Sigmoid colon (tissue), 7 donors: ENCODE results near the gene TTLL11. TPM values are rescaled to one million over a fixed set of nuclear protein-coding genes. Genes with fewer than 3 reads are reported as not detected.

Experiments
- DNase-seq: peaks from one replicate; pipeline ENCODE4 v3.0.0-alpha.2; 2019
- H3K27ac ChIP-seq, 4 donors: fragments of 200-600 bp; sonication (generic); one replicate each; pipeline ENCODE4 v1.5.1; 2016 to 2019; ENCODE audit warnings: mild to moderate bottlenecking in 1 of 4
- H3K27me3 ChIP-seq, 3 donors: fragments of 200-600 bp; sonication (generic); one replicate each; pipeline ENCODE4 v1.5.1; 2019; ENCODE audit warnings: mild to moderate bottlenecking in 1 of 3
- H3K36me3 ChIP-seq, 4 donors: fragments of 200-600 bp; sonication (generic); one replicate each; pipeline ENCODE4 v1.5.1; 2016 to 2019
- H3K4me1 ChIP-seq, 4 donors: fragments of 200-600 bp; sonication (generic); one replicate each; pipeline ENCODE4 v1.5.1; 2017 to 2019
- H3K4me3 ChIP-seq, 4 donors: fragments of 200-600 bp; sonication (generic); one replicate each; pipeline ENCODE4 v1.5.1; 2017 to 2019; ENCODE audit warnings: mild to moderate bottlenecking in 2 of 4, moderate library complexity in 1 of 4
- H3K9me3 ChIP-seq, 4 donors: fragments of 200-600 bp in 3 of 4; sonication (generic) in 3 of 4; one replicate each; pipeline versions ENCODE4 v1.5.1 to v1.6.1; 2013 to 2019
- CTCF ChIP-seq, 4 experiments: fragments of 450-650 bp in 3 of 4; fragments of 200-600 bp in 1 of 4; IDR thresholded peaks; one replicate each; pipeline ENCODE4 v1.5.1; 2016 to 2019; ENCODE audit warnings: antibody characterized with exemption in 4 of 4, mild to moderate bottlenecking in 3 of 4, moderate library complexity in 2 of 4
- EP300 ChIP-seq, 4 donors: sonication (generic); formaldehyde crosslinking; IDR thresholded peaks; one replicate each; pipeline ENCODE4 v1.6.1; 2017; ENCODE audit warnings: antibody characterized with exemption in 4 of 4
- POLR2A ChIP-seq, 2 donors: fragments of 450-650 bp; IDR thresholded peaks; one replicate each; pipeline ENCODE4 v1.6.1; 2016; ENCODE audit warnings: antibody characterized with exemption in 2 of 2, mild to moderate bottlenecking in 2 of 2, moderate library complexity in 2 of 2
- POLR2AphosphoS5 ChIP-seq, 4 donors: sonication (generic); formaldehyde crosslinking; IDR thresholded peaks; one replicate each; pipeline ENCODE4 v1.6.1; 2017; ENCODE audit warnings: antibody characterized with exemption in 4 of 4
- WGBS, 2 donors: extraction: QIAGEN DNeasy Blood & Tissue Kit; methylation state at CpG; one replicate each; pipeline ENCODE4 v1.1.7; 2013; 5-methylcytosine and 5-hydroxymethylcytosine counted together
- intact Hi-C: fragments of 100-400 bp; cut with DNase I; formaldehyde crosslinking; loops from one replicate; pipeline ENCODE4 v1.15.1; 2023
- polyA plus RNA-seq, 3 donors: library from polyadenylated mRNA; stranded (reverse); fragments of 200-250 nt; gene quantifications; one replicate each; pipeline ENCODE4 v1.2.3, GENCODE V29; 2013
- total RNA-seq, 4 donors: library from RNA; depleted of rRNA; stranded (reverse); fragments of >200 nt; gene quantifications; one replicate each; pipeline ENCODE4 v1.1.0, GENCODE V29; 2016
- donor health status: healthy with polysubstance abuse.
- donor health status: Bipolar disorder and iron deficiency.
- donor health status: healthy.

TTLL11 gene
- total and polyA plus RNA-seq, 7 donors = 4.2 to 40.7 (median 27.6) TPM

GRCh38 chr9:122031776-122032175 lies 61.3 kb downstream of the TTLL11 start:
- Histone ChIP-seq H3K4me1 (peaks cover 0 to 17% (median under 1%) of the 10 kb centered on the region in 4 donors), H3K36me3 (peaks cover 0 to 13% (median 4%) of the 10 kb centered on the region in 4 donors), H3K4me3 (no peak overlapping the region), H3K9me3 (no peaks in the 10 kb centered on the region), H3K27ac (no peak overlapping the region), H3K27me3 (no peaks in the 10 kb centered on the region)
- 90 to 91% methylated on average over 7 of the region's 7 CpGs for WGBS, 2 donors
- DNase-seq = no peak
- intact Hi-C loops = no loop called here
- TF ChIP-seq CTCF (IDR thresholded peaks at IDR 0.05) (no peak), POLR2A (IDR thresholded peaks at IDR 0.05) (no peak), EP300 (IDR thresholded peaks at IDR 0.05) (no peak), POLR2AphosphoS5 (IDR thresholded peaks at IDR 0.05) (no peak)

GRCh38 chr9:122031157-122031556 lies 62.0 kb downstream of the TTLL11 start:
- intact Hi-C loops = no loop called here
- WGBS, 2 donors = 91 to 92% methylated on average over 10 of the region's 10 CpGs
- Histone ChIP-seq H3K4me3 (no peak overlapping the region), H3K4me1 (peaks cover 0 to 17% (median 0%) of the 10 kb centered on the region in 4 donors), H3K27ac (no peak overlapping the region), H3K27me3 (no peaks in the 10 kb centered on the region), H3K36me3 (peaks cover 0 to 13% (median 3%) of the 10 kb centered on the region in 4 donors), H3K9me3 (no peaks in the 10 kb centered on the region)
- no peak for DNase-seq
- TF ChIP-seq EP300 (IDR thresholded peaks at IDR 0.05) (no peak), POLR2AphosphoS5 (IDR thresholded peaks at IDR 0.05) (no peak), POLR2A (IDR thresholded peaks at IDR 0.05) (no peak), CTCF (IDR thresholded peaks at IDR 0.05) (no peak)

- Histone ChIP-seq H3K9me3 (no peaks in the 10 kb centered on the region), H3K27me3 (no peaks in the 10 kb centered on the region), H3K4me3 (no peak overlapping the region), H3K36me3 (peaks cover 0 to 20% (median 2%) of the 10 kb centered on the region in 4 donors), H3K4me1 (peaks cover 0 to 17% (median 0%) of the 10 kb centered on the region in 4 donors), H3K27ac (no peak overlapping the region)
- TF ChIP-seq CTCF (IDR thresholded peaks at IDR 0.05) (no peak), EP300 (IDR thresholded peaks at IDR 0.05) (no peak), POLR2A (IDR thresholded peaks at IDR 0.05) (no peak), POLR2AphosphoS5 (IDR thresholded peaks at IDR 0.05) (no peak)
- no peak for DNase-seq
- 95% methylated on average over 4 of the region's 4 CpGs for WGBS, 2 donors
- intact Hi-C loops = no loop called here
Measured at GRCh38 chr9:122030357-122030756, 62.8 kb downstream of the TTLL11 start.

GRCh38 chr9:122029898-122030297 lies 63.2 kb downstream of the TTLL11 start:
- Histone ChIP-seq H3K27me3 (no peaks in the 10 kb centered on the region), H3K9me3 (no peaks in the 10 kb centered on the region), H3K27ac (no peak overlapping the region), H3K4me1 (peaks cover 0 to 17% (median 0%) of the 10 kb centered on the region in 4 donors), H3K4me3 (no peak overlapping the region), H3K36me3 (peaks cover 0 to 24% (median 4%) of the 10 kb centered on the region in 4 donors)
- DNase-seq = no peak
- 91 to 93% methylated on average over 3 of the region's 3 CpGs for WGBS, 2 donors
- intact Hi-C loops = no loop called here
- TF ChIP-seq POLR2A (IDR thresholded peaks at IDR 0.05) (no peak), EP300 (IDR thresholded peaks at IDR 0.05) (no peak), CTCF (IDR thresholded peaks at IDR 0.05) (no peak), POLR2AphosphoS5 (IDR thresholded peaks at IDR 0.05) (no peak)

DNA sequence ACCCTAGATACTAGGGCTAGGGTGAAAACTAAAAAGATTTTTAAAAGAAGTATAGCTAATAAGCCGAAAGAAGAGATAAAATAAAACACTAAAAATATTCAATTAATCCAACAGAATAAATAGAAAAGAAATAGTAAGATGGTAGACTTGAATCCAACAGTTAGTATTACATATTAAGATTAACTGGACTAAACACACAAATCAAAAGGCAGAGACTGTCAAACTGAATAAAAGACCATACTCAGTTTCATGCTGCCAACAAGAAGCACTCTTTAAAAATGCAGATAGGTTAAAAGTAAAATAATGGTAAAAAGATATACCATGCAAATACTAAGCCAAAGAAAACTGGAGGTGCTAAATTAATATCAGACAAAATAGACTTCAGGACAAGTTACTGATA lies 65.0 kb downstream of the TTLL11 start:
- Histone ChIP-seq H3K27ac (no peak overlapping the region), H3K36me3 (peaks cover 0 to 27% (median 4%) of the 10 kb centered on the region in 4 donors), H3K4me1 (peaks cover 0 to 17% (median 0%) of the 10 kb centered on the region in 4 donors), H3K27me3 (no peaks in the 10 kb centered on the region), H3K9me3 (no peaks in the 10 kb centered on the region), H3K4me3 (no peak overlapping the region)
- 94 to 95% methylated on average over 1 of the region's 1 CpG for WGBS, 2 donors
- no peak for TF ChIP-seq EP300 (IDR thresholded peaks at IDR 0.05)
- TF ChIP-seq POLR2A (IDR thresholded peaks at IDR 0.05) = no peak
- no peak for TF ChIP-seq POLR2AphosphoS5 (IDR thresholded peaks at IDR 0.05)
- TF ChIP-seq CTCF (IDR thresholded peaks at IDR 0.05) = no peak
- DNase-seq = no peak
- intact Hi-C loops = no loop called here
